HCEC 1CT (cell line): ENCODE data around the gene HDLBP.
"Not testable (repeated sequence)": the region's sequence is repeated elsewhere in the genome, so short reads cannot be mapped to it uniquely, and the experiment has no call there.

ENCODE experiments used
- DNase-seq: peaks from one replicate; pipeline ENCODE4 v3.0.0-alpha.2; 2017

The HDLBP gene

GRCh38 chr2:241302759-241303651, 12.5 kb downstream of the HDLBP start:
- DNase-seq = no peak

GRCh38 chr2:241302083-241302482, 13.4 kb downstream of the HDLBP start:
- no peak for DNase-seq

GRCh38 chr2:241300000-241300399, 15.5 kb downstream of the HDLBP start:
- no peak for DNase-seq

GRCh38 chr2:241298673-241299072, 16.8 kb downstream of the HDLBP start:
- no peak for DNase-seq

GRCh38 chr2:241296767-241297166, 18.7 kb downstream of the HDLBP start:
- no peak for DNase-seq

GRCh38 chr2:241295326-241296095, 20.0 kb downstream of the HDLBP start:
- DNase-seq = no peak

- DNase-seq = peak; percentile 30
Measured at GRCh38 chr2:241293378-241293797, 22.1 kb downstream of the HDLBP start.

GRCh38 chr2:241291977-241292376, 23.5 kb downstream of the HDLBP start:
- DNase-seq = no peak

- DNase-seq = no peak
Measured at GRCh38 chr2:241291153-241291552, 24.3 kb downstream of the HDLBP start.

- no peak for DNase-seq
Measured at GRCh38 chr2:241289597-241289996, 25.9 kb downstream of the HDLBP start.

- no peak for DNase-seq
Measured at GRCh38 chr2:241289053-241289452, 26.4 kb downstream of the HDLBP start.

GRCh38 chr2:241288324-241288888, 27.1 kb downstream of the HDLBP start:
- DNase-seq = no peak

- no peak for DNase-seq
Measured at GRCh38 chr2:241286348-241287090, 29.0 kb downstream of the HDLBP start.

GRCh38 chr2:241285596-241285995, 29.9 kb downstream of the HDLBP start:
- no peak for DNase-seq

- no peak for DNase-seq
Measured at GRCh38 chr2:241282555-241282954, 32.9 kb downstream of the HDLBP start.

- no peak for DNase-seq
Measured at GRCh38 chr2:241280291-241280690, 35.2 kb downstream of the HDLBP start.

GRCh38 chr2:241279828-241280227, 35.6 kb downstream of the HDLBP start:
- no peak for DNase-seq

- DNase-seq = no peak
Measured at GRCh38 chr2:241279413-241279812, 36.1 kb downstream of the HDLBP start.

GRCh38 chr2:241278306-241278705, 37.2 kb downstream of the HDLBP start:
- not testable (repeated sequence) for DNase-seq

- DNase-seq = no peak
Measured at GRCh38 chr2:241275910-241276309, 39.6 kb downstream of the HDLBP start.

GRCh38 chr2:241275504-241275903, 40.0 kb downstream of the HDLBP start:
- DNase-seq = no peak

GRCh38 chr2:241274127-241274526, 41.3 kb downstream of the HDLBP start:
- DNase-seq = no peak
